Ascending aorta (tissue), 2 donors: ENCODE results near the gene UCP2. TPM values are rescaled to one million over a fixed set of nuclear protein-coding genes. Genes with fewer than 3 reads are reported as not detected.
A peak's percentile ranks its signal among the peaks of the same experiment; 100 is the strongest.

Source experiments
- DNase-seq, 2 donors: peaks; one replicate each; pipeline ENCODE4 v3.0.0-alpha.2; 2019; ENCODE audit warnings: low spot score in 2 of 2
- H3K27ac ChIP-seq, 2 donors: fragments of 200-600 bp; sonication (generic); one replicate each; pipeline ENCODE4 v1.5.1; 2016 to 2017; ENCODE audit warnings: mild to moderate bottlenecking in 1 of 2
- H3K27me3 ChIP-seq: fragments of 200-600 bp; sonication (generic); one replicate; pipeline ENCODE4 v1.5.1; 2017
- H3K36me3 ChIP-seq, 2 donors: fragments of 200-600 bp; sonication (generic); one replicate each; pipeline ENCODE4 v1.5.1; 2016
- H3K4me1 ChIP-seq, 2 donors: fragments of 200-600 bp; sonication (generic); one replicate each; pipeline ENCODE4 v1.5.1; 2016 to 2017; ENCODE audit warnings: mild to moderate bottlenecking in 1 of 2
- H3K4me3 ChIP-seq, 2 donors: fragments of 200-600 bp; sonication (generic); one replicate each; pipeline ENCODE4 v1.5.1; 2016 to 2017; ENCODE audit warnings: mild to moderate bottlenecking in 1 of 2
- H3K9me3 ChIP-seq, 2 donors: fragments of 200-600 bp; sonication (generic); one replicate each; pipeline ENCODE4 v1.5.1; 2016
- intact Hi-C: fragments of 100-400 bp; cut with DNase I; formaldehyde crosslinking; loops from one replicate; pipeline ENCODE4 v1.15.1; 2023
- total RNA-seq: library from RNA; depleted of rRNA; stranded (reverse); fragments of >200 nt; gene quantifications from one replicate; pipeline ENCODE4 v1.1.0, GENCODE V29; 2016
- TF ChIP-seq, protein P1 (sequence below), 3 experiments: fragments of 200-600 bp in 2 of 3; fragments of 450-650 bp in 1 of 3; sonication (generic) in 2 of 3; IDR thresholded peaks; one replicate each; pipeline ENCODE4 v1.5.1; 2016 to 2019; ENCODE audit warnings: antibody characterized with exemption in 3 of 3, mild to moderate bottlenecking in 1 of 3, moderate library complexity in 1 of 3

UCP2 gene
- total RNA-seq, 1 donor from 2014 or later: 2.7 TPM

DNA sequence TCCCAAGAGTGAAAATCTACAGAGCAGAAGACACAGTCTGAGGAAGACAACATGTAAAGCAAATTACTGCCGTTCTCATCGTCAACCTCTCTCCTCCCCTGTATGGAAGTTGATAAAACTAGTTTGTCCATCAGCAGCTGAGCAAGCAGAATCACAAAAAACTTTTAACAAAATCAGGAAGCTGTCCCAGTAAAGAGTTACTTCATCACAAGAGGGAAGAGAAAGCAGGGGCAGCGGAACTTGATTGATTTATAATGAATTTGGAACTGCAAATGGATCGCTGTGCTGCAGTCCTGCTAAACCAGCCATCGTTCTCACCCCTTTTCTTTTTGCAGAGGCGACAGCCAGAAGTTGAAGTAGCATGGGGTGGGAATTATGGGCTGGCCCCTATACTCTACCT is 39.9 kb upstream of the UCP2 start:
- peaks cover 4 to 24% of the 10 kb centered on the region in 2 donors for H3K4me1 ChIP-seq
- TF ChIP-seq, protein P1, sequence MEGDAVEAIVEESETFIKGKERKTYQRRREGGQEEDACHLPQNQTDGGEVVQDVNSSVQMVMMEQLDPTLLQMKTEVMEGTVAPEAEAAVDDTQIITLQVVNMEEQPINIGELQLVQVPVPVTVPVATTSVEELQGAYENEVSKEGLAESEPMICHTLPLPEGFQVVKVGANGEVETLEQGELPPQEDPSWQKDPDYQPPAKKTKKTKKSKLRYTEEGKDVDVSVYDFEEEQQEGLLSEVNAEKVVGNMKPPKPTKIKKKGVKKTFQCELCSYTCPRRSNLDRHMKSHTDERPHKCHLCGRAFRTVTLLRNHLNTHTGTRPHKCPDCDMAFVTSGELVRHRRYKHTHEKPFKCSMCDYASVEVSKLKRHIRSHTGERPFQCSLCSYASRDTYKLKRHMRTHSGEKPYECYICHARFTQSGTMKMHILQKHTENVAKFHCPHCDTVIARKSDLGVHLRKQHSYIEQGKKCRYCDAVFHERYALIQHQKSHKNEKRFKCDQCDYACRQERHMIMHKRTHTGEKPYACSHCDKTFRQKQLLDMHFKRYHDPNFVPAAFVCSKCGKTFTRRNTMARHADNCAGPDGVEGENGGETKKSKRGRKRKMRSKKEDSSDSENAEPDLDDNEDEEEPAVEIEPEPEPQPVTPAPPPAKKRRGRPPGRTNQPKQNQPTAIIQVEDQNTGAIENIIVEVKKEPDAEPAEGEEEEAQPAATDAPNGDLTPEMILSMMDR (IDR thresholded peaks at IDR 0.05): no peak
- H3K27me3 ChIP-seq: no peaks in the 10 kb centered on the region
- H3K4me3 ChIP-seq: no peak overlapping the region
- H3K9me3 ChIP-seq: no peaks in the 10 kb centered on the region
- peak overlapping the region in 1 of 2 donors; percentile 15 for H3K27ac ChIP-seq
- no peak for DNase-seq
- intact Hi-C loops: no loop called here
- no peaks in the 10 kb centered on the region for H3K36me3 ChIP-seq

- no peaks in the 10 kb centered on the region for H3K9me3 ChIP-seq
- no peak overlapping the region for H3K27ac ChIP-seq
- intact Hi-C loops: no loop called here
- H3K4me1 ChIP-seq: peaks cover 4 to 24% of the 10 kb centered on the region in 2 donors
- no peak overlapping the region for H3K4me3 ChIP-seq
- TF ChIP-seq, protein P1 (IDR thresholded peaks at IDR 0.05): no peak
- DNase-seq: no peak
- no peaks in the 10 kb centered on the region for H3K27me3 ChIP-seq
- H3K36me3 ChIP-seq: peaks cover 0 to 2% of the 10 kb centered on the region in 2 donors
Observed at GRCh38 chr11:74021998-74022397, 39.4 kb upstream of the UCP2 start.

DNA sequence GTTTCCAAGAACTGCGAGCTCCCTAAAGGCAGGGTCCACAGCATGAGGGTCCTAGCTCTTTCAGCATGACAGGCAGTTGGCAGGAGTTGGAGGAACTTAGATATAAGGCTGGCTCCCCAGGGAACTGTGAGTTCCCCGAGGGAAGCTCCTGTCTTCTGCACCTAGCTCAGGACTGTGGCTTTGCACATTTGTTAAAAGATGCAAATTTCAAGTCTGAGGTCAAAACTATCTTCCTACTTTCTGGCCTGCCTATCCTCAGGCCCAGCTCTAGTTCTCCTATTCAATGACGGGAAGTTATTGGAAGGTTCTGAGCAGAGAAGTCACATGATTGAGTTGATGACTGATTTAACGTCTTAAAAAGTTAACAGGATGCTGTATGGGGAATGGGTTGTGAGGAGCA is 37.9 kb upstream of the UCP2 start:
- no peak for DNase-seq
- intact Hi-C loops: no loop called here
- no peaks in the 10 kb centered on the region for H3K9me3 ChIP-seq
- peak overlapping the region; percentile 73 to 80 for H3K27ac ChIP-seq
- H3K4me1 ChIP-seq: peaks cover 4 to 24% of the 10 kb centered on the region in 2 donors
- TF ChIP-seq, protein P1 (IDR thresholded peaks at IDR 0.05): no peak
- H3K27me3 ChIP-seq: no peaks in the 10 kb centered on the region
- no peak overlapping the region for H3K4me3 ChIP-seq
- peaks cover 0 to 10% of the 10 kb centered on the region in 2 donors for H3K36me3 ChIP-seq

DNA sequence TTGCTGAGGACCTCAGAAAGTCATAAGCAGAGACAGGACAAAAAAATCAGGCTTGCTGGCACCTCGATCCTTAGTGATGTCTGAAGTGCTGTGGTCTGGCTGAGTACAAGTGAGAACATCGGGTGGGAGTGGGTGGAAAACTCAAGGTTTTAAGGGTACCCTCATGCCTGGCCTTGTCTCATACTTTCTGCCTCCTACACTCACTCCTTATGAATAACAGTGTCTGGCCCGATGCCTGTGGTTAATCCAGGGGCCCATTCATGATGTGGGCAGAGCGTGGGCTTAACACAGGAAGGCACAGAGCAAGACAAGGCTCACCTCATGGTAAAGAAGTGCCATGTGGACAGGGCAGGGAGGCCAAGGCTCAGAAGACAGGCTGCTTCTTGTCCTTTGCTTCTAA is 37.2 kb upstream of the UCP2 start:
- Histone ChIP-seq H3K9me3 (no peaks in the 10 kb centered on the region), H3K36me3 (peaks cover 0 to 10% of the 10 kb centered on the region in 2 donors), H3K4me1 (peaks cover 4 to 21% of the 10 kb centered on the region in 2 donors), H3K27me3 (no peaks in the 10 kb centered on the region), H3K4me3 (no peak overlapping the region), H3K27ac (peak overlapping the region; percentile 73 to 80)
- DNase-seq: no peak
- intact Hi-C loops: no loop called here
- TF ChIP-seq, protein P1 (IDR thresholded peaks at IDR 0.05): no peak

DNA sequence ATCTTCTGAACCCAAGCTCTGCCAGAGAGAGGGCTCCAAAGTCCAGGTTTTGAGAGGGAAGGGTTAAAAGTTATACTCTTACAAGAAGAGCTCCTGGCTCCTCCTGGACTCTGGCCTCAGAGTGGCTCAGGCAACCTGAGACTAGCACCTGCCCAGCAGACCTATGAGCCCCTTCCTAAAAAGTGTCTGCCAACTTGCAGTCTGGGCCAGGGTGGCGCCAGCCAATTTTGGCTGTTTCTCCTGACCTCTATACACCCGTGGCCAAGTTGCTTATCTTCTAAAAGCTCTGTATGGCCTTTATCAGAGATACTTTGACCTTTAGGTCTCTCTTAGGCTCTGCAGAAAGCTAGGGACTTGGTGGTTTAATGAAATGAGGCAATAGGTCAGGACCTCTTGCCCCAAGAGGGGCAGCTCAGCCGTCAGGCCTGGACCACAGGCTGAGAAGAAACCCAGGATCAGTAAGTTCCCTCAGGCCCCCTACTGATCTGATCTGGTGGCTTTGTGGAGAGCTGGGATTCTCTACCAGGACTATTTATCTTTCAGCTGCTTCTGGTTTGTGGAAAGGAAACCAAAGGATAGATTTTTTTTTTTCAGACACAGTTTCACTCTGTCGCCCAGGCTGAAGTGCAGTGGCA is 36.6 kb upstream of the UCP2 start:
- H3K4me3 ChIP-seq: no peak overlapping the region
- H3K4me1 ChIP-seq: peaks cover 4 to 15% of the 10 kb centered on the region in 2 donors
- H3K9me3 ChIP-seq: no peaks in the 10 kb centered on the region
- TF ChIP-seq, protein P1 (IDR thresholded peaks at IDR 0.05): no peak
- H3K27ac ChIP-seq: peak overlapping the region; percentile 73 to 80
- no peaks in the 10 kb centered on the region for H3K27me3 ChIP-seq
- H3K36me3 ChIP-seq: peaks cover 0 to 10% of the 10 kb centered on the region in 2 donors
- intact Hi-C loops: no loop called here
- DNase-seq: no peak
